CD4-positive, alpha-beta T cell treated with Interleukin-10 for 1 hour (primary cell): ENCODE data around the gene ITPRIPL2.

Experiments
- DNase-seq: peaks from one replicate; pipeline ENCODE4 v3.0.0-alpha.2; 2020

Gene ITPRIPL2

GRCh38 chr16:19113577-19114358, at the start of gene ITPRIPL2:
Gene ITPRIPL2, plus strand, starts transcription at chr16:19113964. Its CDS starts 498 bp downstream, at chr16:19114462.
- no peak for DNase-seq

- DNase-seq = no peak
Observed at GRCh38 chr16:19066988-19067348, 46.8 kb upstream of the ITPRIPL2 start.

- peak; percentile 99 for DNase-seq
Observed at GRCh38 chr16:19067349-19068236, 46.2 kb upstream of the ITPRIPL2 start, which contains the start of gene COQ7. Gene COQ7, plus strand, starts transcription at chr16:19067614. Its CDS starts 51 bp downstream, at chr16:19067665.

- no peak for DNase-seq
Observed at GRCh38 chr16:19068237-19068815, 45.4 kb upstream of the ITPRIPL2 start.

GRCh38 chr16:19071811-19072777, 41.7 kb upstream of the ITPRIPL2 start:
- DNase-seq = peak; percentile 65

- DNase-seq = no peak
Observed at GRCh38 chr16:19073344-19073743, 40.4 kb upstream of the ITPRIPL2 start.

DNA sequence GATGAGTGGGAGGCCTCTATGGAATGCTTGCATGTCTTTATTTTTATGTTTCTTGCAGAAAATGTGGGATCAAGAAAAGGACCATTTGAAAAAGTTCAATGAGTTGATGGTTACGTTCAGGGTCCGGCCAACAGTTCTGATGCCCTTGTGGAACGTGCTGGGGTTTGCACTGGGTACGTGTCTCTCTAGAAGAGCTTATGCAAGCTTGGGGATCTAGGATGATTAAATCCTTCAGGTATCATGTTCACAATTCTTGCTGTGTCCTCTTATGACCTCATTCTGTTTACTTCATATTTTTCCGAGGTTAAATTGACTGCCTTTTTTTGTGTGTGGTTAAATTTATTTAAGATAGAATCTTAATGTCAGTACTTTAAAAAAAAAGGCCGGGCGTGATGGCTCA, 39.9 kb upstream of the ITPRIPL2 start:
- no peak for DNase-seq

GRCh38 chr16:19075511-19075910, 38.3 kb upstream of the ITPRIPL2 start:
- DNase-seq = no peak

- DNase-seq = no peak
Observed at GRCh38 chr16:19077879-19078278, 35.9 kb upstream of the ITPRIPL2 start.

DNA sequence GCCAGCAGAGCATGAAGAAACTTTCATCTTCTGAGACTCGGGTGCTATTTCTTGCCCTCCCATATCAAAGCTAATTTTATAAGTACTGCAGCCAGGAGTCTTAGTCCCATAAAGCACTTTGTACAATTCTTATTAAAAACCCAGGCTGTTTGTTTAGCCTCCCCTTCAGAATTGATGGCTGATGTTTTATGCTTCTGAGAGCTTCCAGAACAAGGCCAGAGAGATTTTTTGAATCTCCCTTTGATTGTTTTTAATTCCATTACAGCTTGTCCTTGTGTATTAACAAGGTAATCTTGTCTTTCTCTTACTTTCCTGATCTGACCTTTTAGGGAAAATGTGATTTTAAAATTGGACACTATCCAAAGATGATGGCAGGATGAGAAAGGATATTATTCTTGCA, 30.1 kb upstream of the ITPRIPL2 start:
- DNase-seq = no peak

- DNase-seq = no peak
Observed at GRCh38 chr16:19084139-19084538, 29.6 kb upstream of the ITPRIPL2 start.

DNA sequence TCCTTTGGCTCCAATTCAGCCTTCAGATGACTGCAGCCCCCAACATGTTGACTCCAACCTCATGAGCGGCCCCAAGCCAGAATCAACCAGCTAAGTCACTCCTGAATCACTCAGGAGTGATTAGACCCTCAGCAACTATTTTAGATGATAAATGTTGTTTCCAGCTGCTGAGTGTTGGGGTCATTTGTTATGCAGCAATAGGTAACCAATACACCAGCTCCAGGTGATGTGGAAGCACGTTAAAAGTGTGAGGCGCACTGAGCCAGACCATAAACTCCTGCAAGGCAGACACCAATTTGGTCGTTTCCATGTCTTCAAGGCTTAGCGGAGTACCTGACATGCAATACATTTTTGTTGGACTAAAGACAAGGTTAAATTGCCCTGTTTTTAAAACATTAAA, 28.9 kb upstream of the ITPRIPL2 start:
- DNase-seq = no peak

- DNase-seq = no peak
Observed at GRCh38 chr16:19085679-19086200, 28.0 kb upstream of the ITPRIPL2 start.

- peak; percentile 80 for DNase-seq
Observed at GRCh38 chr16:19086322-19087199, 27.2 kb upstream of the ITPRIPL2 start.

DNA sequence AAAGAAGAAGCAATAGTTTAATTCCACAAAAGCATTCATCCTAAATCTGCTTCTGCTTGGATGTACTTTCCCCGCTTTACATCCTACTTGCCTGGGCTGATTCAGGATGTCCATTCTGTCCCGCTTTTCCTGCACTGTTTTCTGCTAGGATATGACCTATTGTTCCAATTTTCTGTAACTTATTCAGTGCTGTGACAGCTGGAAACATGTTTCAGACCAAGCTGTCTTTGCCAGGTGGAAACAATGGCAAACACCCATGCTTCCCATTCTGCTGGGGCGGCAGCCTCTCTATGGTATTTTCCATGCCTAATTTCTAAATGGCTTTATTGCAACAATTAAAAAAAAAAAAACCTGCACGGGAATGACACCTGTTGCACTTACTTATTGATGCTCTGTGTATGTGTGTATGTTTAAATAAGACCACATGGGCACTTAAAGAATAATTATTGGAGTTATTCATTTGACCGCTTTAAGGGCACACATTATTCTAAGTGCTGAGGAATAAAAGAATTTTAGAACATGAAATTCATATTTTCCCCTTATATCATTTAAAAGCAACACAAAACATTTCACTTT, 25.3 kb upstream of the ITPRIPL2 start:
- DNase-seq = no peak

GRCh38 chr16:19089410-19089955, 24.3 kb upstream of the ITPRIPL2 start:
- DNase-seq = no peak

DNA sequence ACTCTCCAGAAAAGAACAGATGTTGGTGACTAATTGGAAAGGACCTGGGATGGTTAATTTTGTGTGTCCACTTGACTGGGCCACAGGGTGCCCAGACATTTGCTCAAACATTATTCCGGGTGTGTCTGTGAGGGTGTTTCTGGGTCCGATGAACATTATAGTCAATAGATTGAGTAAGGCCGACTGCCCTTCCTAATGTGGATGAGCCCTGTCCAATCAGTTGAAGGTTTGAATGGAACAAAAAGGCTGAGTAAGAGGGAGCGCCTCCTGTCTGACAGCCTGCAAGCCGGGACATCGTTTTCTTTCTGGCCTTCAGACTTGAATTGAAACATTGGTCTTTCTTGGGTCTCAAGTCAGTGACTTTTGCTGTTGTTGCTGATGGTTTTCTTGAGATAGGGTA, 22.8 kb upstream of the ITPRIPL2 start:
- DNase-seq = no peak

DNA sequence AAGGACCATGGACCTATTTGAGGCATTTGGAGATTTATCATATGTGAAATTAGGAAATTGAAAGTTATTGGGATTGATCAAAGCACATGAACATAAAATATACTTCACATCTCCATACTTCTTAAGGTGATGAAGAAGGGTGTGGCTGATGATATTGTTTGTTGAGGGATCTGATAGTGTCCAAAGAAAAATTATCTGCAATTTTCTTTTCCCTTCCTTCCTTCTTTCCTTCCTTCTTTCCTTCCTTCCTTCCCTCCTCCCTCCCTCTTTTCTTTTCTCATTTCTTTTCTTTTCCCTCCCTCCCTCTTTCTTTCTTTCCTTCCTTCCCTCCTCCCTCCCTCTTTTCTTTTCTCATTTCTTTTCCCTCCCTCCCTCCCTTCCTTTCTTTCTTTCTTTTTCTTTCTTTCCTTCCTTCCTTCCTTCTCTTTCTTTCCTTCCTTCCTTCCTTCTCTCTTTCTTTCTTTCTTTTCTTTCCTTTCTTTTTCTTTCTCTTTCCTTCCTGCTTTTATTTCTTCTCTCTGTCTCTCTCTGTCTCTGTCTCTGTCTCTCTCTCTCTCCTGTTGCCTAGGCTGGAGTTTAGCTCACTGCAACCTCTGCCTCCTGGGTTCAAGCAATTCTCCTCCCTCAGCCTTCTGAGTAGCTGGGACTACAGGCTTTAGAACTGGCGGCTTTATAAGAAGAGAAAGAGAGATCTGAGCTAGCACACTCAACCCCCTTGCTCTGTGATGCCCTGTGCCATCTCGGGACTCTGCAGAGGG, 20.9 kb upstream of the ITPRIPL2 start:
- no peak for DNase-seq
